GM19043 (cell line): ENCODE measurements around the gene PLAAT2.
"Not testable (repeated sequence)": the region's sequence is repeated elsewhere in the genome, so short reads cannot be mapped to it uniquely, and the experiment has no call there.

Experiments
- ATAC-seq: cut with Tn5 transposase; IDR thresholded peaks from one replicate; pipeline ENCODE4 v1.9.1; 2021; ENCODE audit warnings: low read depth; ENCODE audit not compliant: unreplicated experiment

PLAAT2 gene

DNA sequence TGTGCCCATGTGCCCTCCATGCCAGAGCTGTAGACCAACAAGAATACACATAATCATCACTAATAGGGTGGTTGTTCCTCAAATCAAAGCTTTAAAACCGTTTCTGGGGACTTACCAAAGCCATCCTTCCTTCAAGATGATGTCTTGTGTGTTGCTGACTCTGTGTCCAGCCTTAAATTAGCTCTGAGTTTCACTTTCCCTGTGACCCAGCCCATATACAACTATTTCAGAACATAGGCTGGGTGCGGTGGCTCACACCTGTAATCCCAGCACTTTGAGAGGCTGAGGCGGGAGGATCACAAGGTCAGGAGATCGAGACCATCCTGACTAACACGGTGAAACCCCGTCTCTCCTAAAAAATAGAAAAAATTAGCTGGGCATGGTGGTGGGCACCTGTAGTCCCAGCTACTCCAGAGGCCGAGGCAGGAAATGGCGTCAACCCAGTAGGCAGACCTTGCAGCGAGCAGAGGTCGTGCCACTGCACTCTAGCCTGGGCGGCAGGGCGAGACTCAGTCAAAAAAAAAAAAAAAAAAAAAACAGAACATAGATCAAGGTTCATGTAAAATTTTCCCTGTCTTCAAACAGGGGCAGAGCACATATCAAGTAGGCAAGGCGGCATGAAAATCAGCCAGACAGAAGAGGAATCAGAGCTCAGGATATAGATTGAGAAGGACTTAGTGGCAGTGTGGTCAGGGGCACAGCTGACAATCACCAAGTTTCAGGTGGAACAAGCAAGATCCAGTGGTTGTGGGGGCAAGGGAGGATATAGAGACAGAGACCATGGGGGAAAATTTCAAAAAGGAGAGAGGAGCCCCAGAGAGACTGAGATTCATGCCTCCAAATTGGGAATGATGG lies at the start of gene PLAAT2:
PLAAT2 (minus strand) TSS at position 179 of the 855 bp plus-strand sequence; CDS start at position 124, 55 bp downstream.
- no peak for ATAC-seq

GRCh38 chr11:63612181-63612580 lies 49.0 kb upstream of the PLAAT2 start:
- no peak for ATAC-seq

GRCh38 chr11:63611395-63611747 lies 48.2 kb upstream of the PLAAT2 start:
- no peak for ATAC-seq

DNA sequence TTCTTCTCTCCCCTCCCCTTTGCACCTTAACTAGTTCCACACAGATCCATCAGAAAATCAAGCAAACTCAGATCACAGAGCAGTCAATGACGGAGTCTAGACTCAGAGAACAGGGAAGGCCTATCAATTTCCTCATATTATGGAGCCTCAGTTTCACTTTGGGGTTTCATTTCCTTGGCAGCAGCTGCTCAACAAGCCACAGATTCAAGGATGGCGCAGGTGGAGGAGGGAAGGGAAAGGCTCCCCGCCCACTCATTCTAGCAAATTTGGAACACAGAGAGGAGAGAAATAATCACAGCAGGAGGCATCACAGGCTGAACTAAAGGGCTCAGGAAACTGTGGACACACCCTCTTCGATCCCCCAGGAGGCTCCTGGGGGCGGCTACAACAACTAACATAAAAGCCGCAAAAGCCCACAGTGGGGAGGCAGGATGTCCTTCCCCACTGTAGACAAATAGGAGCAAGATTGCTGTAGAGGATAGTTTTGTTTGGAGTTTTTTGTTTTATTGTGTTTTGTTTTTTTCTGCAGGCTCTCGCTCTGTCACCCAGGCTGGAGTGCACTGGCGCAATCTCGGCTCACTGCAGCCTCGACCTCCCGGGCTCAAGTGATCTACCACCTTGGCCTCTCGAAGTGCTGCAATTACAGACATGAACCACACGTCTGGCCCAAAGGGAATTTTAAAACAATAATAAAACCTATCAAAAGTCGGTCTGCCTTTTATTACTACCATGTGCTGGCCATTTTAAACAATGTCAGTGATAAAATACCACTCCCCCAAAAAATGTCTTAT lies 47.6 kb upstream of the PLAAT2 start:
- no peak for ATAC-seq

DNA sequence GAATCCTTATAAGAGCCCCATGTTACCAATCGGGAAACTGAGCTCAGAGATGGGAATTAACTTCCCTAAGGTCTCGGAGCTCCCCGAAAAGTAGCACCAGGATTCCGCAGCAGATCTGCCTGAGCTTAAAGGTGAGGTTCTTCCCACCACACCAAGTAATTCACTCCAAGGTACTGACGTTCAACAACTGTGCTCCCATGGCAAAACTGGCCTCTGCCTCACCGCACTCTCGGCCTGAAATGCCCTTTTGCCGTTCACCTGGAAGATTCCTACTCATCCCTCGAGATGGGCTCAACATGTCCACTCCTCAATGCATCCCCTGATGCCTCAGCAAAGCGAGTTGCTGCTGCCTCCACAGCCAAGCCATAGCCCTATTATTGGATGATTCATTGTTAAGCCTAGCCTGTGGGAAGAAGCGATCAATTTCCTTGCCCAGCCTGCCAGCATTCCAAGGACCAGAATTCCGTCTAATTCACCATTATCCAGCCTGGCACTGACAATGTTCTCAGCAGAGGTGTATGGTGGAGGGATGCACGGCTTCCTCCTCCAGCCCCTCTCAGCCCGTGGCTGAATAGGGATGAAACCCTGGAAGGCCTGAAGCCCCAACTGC lies 46.9 kb upstream of the PLAAT2 start:
- no peak for ATAC-seq

DNA sequence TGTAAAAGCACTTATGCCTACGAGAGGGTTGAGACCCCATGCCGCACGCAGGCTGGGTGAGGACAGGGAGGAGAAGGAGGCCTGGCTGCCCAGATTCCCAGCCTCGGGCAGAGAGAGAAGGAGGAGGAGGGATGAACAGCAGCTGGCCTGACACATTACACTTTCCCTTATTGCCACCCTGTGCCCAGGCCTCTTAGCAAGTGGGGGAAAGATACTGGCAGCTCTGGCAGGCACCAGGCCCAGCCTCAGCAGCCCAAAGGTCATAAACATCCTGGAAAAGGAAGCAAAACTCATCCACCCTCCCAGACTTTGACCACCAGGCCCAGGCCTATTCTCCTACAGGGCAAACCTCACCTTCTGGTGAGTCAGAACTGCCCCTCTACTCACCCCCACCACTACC lies 46.4 kb upstream of the PLAAT2 start:
- ATAC-seq = no peak

GRCh38 chr11:63608353-63609345 lies 45.5 kb upstream of the PLAAT2 start:
- no peak for ATAC-seq

DNA sequence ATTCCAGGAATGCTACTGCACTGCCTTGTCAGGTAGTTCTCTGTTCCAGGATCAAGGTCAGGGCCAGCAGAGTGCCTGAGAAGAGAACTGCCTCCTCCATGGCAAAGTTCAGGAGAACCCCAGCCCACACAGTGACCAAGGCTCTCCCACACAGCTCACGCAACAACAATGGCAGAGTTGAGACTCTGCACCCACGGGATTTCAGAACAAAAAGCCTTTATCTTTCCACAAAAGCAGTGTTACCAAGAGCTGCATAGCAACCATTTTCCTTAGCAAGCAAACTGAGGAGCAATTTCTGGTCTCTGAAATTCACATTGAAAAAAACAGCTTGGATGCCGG lies 40.0 kb upstream of the PLAAT2 start:
- ATAC-seq = no peak

DNA sequence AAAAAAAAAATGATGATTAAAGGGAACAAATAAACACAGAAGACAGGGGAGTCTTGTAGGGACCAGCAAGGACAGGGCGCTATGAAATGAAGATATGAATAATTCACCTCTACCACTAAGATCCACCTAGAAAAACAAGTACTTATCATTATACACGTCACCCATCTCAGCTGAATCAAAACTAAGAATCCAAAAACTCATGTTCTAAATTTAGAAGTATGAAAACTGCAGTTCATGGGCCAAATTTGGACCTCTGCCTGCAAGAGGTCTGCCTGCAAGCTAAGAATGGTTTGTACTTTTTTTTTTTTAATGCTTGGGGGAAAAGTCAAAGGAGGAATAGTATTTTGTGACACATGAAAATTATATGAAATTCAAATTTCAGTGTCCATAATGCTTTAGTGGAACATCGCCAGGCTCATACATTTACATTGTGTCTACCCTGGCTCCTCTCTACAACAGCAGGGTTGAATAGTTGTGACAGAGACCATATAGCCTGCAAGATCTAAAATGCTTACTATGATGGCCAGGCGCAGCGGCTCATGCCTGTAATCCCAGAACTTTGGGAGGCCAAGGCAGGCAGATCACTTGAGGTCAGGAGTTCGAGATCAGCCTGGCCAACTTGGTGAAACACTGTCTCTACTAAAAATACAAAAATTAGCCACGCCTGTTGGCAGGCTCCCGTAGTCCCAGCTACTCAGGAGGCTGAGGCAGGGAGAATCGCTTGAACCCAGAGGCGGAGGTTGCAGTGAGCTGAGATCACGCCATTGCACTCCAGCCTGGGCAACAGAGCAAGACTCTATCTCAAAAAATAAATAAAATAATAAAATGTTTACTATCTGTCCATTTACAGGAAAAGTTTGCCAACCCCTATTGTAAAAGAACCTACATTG lies 39.4 kb upstream of the PLAAT2 start:
- not testable (repeated sequence) for ATAC-seq

DNA sequence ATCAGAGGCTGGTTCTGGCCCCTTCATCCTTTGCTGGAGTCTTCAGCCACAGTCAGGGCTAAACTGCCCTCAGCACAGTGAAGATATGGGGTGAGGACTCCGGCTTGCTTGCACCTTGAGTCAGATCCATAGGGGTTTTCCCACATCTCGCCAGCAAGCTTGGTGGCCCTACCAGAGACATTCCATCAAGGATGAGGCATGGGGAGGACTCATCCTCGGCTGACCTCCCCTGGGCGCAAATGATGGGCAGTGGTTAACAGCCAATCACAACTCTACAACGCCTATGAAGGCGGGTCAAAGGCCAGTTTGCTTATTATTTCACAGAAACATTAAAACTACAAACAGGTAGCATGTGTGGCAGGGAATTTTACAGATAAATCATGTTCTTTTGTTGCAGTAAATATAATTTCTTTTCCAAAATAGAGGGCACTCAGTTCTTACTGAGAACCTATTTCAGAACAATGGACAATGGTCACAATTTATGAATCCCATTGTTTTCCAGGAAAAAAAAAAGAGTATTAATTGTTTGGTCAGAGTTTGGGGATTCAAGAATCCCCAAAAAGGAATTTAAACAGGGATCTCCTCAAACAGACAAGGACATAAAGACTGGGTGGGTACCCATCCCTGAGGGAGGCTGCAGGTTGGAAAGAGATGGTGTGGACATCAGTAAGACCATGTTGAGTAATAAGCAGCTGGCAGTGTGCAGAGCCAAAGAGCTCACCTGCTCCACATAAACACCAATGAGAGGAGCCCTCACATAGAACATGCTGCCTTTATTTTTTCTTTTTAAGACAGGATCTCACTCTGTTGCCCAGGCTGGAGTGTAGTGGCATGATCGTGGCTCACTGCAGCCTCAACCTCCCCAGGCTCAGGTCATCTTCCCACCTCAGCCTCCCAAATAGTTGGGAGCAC lies 36.3 kb upstream of the PLAAT2 start:
- ATAC-seq = no peak

DNA sequence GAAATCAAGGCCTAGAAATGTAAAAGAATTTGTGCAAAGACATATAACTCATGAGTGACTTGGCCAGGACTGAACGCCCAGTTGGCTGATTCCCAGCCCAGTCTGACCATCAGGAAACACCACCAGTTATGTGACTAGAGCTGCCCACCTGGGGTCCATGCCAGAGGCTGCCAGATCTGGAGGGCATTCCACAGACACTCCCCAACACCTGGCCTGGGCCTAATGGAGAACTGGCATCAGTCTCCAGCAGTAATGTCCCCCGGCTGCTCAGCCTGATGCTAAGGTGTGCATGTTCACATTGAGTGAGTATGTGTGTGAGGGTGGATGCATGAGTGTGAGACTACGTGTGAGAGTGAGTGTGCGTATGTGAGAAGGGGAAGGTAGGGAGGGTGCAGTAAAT lies 35.4 kb upstream of the PLAAT2 start:
- ATAC-seq = no peak

DNA sequence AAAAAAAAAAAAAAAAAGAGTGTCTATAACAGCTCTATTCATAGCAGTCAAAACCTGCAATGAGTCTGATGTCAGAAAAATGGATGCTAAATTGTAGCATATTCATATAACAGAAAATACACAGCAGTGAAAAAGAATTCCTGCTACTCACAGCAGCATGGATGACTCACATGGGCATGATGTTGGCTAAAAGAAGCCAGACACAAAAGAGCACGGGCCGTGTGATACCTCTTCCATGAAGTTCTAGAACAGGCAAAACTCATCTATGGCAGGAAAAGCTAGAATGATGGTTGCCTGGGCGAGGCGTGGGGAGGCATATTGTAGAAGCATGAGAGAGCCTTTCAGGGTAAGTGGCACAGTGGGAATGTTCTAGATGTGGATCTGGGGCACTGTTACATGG lies 32.1 kb upstream of the PLAAT2 start:
- no peak for ATAC-seq

GRCh38 chr11:63592975-63593395 lies 29.8 kb upstream of the PLAAT2 start:
- no peak for ATAC-seq

DNA sequence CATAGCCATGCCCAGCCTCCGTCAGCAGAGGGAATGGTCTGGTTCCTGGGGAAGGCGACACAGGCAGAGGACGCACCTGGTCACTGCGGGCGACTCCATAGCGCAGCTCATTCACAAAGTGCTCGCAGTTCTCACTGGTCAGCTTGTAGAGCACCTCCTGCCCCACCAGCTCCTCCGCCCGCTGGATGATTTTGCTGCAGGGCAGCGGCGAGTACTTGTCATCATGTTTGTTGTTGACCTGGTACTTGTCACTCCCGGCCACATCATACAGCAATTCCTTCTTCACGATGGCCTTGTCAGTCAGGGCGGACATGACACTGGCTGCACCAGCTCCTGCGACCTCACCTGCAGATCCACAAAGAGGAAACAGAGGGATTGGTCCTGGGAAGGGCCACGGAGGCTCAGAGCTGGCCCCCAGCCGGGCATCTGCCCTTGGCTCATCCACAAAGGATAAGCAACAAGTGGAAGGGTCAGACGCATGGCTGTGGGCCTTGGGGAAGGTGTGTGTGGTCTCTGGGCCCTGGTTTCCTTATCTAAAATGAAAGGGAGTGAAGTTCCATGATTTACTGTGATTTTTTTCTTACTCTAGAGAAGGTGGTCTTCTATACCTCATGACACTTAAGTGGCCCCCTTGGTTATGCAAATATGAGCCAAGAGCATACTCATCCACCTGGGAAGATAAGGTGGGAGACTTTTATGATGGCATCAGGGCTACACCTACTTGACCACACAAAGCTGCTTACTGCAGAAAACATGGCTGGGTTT lies 27.0 kb upstream of the PLAAT2 start:
- no peak for ATAC-seq

- no peak for ATAC-seq
Measured at GRCh38 chr11:63589000-63589399, 25.8 kb upstream of the PLAAT2 start.

- no peak for ATAC-seq
Measured at GRCh38 chr11:63586451-63587166, 23.4 kb upstream of the PLAAT2 start.

DNA sequence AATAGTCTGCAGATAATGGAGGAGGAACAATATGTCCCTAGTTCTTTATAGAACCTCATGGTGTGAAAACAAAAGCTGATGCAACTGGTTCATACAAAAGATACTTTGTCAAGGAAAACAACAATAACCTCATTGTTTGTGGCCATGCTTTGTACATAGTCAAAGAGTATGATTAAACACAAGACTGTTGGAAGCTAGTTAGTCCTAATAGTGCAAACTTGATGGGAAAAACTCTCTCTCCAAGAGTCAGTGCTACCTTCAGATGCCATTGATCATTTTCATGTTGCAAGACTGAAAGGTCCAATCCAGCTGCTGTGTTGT lies 20.1 kb upstream of the PLAAT2 start:
- no peak for ATAC-seq
